CD4-positive, alpha-beta T cell treated with Interleukin-15 for 4 hours (primary cell): ENCODE data around the gene DDI2.
"Not testable (repeated sequence)": the region's sequence is repeated elsewhere in the genome, so short reads cannot be mapped to it uniquely, and the experiment has no call there.

Experiments
- DNase-seq: peaks from one replicate; pipeline ENCODE4 v3.0.0-alpha.2; 2020; ENCODE audit warnings: low spot score

The DDI2 gene

DNA sequence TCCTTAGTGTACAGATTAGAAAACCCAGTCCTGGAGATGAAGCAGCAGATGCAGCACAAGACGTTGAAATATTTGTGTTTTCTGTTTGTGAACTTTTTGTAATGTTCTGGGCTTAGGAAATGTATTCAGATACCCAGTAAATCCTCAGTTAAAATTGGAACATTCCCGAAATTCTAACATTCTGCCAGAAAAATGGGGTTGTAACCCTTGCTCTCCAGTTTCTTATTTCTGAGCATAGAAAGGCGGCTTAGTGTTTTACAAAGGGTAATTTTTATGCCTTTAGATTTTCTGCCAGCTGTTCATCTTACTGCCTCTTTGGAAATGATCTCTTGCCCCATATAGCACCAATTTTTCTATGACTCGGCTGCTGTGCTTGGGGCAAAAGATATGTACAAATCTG lies 20.6 kb downstream of the DDI2 start:
- DNase-seq, result no peak

DNA sequence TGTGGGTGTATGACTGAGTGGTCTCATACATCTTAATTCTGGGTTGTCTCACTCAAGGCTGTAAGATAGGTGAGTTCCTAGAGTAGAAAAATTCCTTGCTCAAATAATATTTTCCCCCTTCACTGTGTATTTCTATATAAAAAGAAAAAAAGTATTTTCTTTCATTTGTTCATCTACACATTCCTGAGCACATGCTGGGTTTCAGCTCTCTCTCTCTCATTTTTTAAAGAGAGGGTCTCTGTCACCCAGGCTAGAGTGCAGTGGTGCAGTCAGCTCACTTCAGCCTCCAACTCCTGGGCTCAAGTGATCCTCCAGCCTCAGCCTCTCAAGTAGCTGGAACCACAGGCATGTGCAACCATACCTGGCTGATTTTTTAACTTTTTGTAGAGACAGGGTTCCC lies 22.0 kb downstream of the DDI2 start:
- no peak for DNase-seq

DNA sequence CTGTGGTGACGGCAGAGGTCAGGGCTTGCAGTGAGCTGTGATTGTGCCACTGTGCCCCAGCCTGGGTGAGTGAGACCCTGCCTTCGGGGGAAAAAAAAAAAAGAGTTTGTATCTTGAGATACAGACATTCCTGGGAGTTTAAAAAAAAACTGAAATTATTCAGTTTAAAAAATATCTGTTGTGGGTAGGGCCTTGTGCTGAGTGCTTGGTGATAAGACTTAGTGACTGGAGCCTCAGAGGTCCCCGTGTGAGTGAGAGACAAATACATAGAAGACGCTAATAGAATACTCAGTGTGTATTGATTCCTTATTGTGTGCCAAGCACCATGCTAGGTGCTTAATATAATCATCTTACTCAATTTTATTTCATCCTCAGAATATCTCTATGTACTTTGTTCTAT lies 22.7 kb downstream of the DDI2 start:
- no peak for DNase-seq

DNA sequence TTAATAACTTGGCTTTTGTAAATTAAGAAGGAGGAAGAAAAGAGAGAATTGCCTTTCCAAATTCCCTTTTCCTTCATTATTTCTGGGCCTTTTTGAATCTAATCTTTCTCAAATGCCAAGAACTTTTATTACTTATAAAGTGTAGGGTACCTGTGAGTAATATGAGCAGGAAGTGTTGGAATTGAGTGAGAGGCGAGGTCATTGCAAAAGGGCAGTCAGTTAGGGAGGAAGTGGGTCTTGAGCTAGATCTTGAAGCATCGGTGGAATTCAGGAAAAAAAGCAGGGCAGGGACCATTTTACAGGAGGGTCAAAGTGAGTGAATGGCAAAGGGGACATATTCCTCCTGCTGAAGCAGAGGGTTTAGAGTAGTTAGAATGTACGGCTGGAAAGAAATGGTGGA lies 23.4 kb downstream of the DDI2 start:
- no peak for DNase-seq

DNA sequence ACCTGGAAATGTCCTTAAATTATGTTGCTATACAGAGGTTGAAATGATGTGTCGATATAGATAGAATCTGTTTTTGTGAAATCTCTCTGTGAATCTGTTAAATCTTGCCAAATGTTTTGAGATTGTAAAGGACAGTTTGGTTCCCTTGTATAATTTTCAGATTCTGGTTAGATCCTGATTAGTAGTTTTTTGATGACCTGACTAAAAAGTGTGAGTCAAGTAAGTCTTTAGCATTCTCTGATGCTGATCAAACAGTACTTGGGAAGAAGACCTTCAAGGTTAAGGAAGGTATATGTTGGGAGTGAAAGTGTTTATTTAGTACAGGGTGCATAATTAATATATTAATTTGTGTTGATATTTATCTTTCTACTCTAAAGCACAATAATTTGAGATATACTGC lies 32.7 kb downstream of the DDI2 start:
- no peak for DNase-seq

DNA sequence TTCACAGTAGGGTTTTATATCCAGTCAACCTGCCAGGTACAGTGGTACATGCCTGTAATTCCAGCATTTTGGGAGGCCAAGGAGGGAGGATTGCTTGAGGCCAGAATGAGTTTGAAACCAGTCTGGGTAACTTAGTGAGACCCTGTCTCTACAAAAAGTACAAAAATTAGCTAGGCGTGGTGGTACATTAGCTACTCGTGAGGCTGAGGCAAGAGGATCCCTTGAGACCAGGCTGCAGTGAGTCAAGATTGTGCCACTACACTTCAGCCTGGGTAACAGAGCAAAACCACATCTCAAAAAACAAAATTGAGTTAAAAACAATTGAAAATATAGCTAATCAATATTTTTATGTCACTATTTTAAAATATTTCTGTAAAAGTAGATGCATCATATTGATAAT lies 33.2 kb downstream of the DDI2 start:
- DNase-seq, result no peak

DNA sequence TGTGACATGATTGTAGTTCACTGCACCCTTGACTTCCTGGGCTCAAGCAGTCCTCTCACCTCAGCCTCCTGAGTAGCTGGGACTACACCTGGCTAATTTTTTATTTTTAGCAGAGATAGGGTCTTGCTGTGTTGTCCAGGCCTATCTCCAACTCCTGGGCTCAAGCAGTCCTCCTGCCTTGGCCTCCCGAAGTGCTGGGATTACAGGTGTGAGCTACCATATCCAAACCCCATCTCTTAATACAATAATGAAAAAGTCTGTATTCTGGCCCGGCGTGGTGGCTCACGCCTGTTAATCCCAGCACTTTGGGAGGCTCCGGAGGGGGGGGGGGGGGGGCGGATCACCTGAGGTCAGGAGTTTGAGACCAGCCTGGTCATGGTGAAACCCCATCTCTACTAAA lies 34.9 kb downstream of the DDI2 start:
- not testable (repeated sequence) for DNase-seq

DNA sequence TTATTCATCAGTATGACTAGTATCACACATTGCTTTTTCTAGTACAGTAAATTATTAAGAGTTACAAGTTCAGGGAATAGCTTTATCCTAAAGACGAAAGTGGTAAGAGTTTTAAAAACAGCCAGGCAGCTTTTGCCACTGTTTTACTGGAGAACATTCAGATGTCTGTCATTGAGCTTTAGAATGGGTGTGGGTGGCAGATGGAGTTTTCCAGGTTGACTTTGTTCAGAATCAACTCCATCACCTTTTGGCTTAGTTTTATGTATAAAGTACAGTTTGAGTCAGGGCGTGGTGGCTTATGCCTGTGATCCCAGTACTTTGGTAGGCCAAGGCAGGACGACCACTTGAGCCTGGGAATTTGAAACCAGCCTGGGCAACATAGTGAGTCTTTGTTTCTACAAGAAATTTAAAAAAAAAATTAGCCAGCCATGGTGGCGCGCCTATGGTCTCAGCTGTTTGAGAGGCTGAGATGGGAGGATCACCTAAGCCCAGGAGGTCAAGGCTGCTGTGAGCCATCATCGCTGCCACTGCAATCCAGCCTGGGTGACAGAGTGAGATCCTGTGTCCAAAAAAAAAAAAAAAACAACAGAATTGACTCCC lies 36.9 kb downstream of the DDI2 start:
- DNase-seq, result no peak

DNA sequence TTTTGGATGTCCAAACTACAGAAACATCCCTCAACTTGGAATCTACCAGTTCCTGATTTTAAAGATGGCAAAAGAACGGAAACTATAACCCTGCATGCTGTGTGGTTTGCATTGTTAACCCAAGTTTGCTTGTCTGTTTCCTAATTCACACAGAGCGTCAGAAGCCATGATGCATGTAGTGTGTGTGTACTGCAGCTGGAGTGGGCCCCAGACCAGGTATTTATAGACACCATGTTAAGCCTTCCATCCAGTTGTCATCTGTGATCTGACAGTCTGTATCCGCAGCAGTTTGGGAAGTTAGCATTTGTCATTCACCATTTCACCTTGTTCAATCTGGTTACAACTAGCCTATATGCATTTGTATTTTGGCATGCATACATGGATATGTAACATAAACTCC lies 39.2 kb downstream of the DDI2 start:
- DNase-seq, result no peak

DNA sequence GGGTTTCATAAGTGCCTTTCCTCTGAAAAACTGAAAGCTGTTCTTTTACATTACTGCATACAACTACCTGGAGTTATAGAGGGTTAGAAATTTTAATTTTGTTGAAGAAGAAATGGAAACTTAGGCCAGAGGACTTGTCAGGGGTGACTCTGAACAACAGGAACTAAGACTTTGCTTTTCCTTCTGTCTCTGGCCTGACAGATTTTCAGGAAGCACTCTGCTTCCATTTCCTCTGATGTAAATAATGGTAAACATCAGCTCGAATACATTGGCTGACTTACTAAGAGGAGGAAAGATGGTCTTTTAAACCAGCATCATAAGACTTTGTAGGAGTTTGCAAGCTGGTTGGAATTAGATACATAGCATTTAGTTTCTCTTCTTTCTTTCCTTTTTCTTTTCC lies 39.8 kb downstream of the DDI2 start:
- DNase-seq, result no peak

DNA sequence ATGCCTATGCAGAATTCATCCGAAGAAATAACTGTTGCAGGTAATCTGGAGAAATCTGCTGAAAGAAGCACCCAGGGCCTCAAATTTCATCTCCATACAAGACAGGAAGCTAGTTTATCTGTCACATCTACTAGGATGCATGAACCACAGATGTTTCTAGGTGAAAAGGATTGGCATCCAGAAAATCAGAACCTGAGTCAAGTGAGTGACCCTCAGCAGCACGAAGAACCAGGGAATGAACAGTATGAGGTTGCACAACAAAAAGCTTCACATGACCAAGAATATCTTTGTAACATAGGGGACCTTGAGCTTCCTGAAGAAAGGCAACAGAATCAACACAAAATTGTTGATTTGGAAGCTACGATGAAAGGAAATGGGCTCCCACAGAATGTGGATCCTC lies 42.9 kb downstream of the DDI2 start:
- no peak for DNase-seq

DNA sequence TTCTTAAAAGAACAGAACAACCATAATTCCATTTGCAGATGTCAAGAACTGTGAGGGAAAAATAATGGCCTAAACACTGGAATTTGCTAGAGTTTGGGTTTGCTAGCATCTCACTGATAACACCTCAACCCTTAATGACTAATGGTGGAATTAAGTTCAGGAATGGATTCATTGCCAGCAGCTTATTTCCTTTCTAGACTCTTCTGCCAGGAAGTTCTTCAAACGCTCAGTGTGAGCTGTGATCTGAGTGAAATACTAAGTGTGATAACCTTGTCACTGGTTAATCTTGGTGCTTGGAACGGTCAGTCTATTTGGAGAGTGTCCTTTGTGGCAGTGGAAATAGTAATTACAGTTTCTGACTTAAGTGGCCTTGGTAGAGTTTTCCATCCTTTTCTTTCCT lies 45.2 kb downstream of the DDI2 start:
- DNase-seq, result no peak

DNA sequence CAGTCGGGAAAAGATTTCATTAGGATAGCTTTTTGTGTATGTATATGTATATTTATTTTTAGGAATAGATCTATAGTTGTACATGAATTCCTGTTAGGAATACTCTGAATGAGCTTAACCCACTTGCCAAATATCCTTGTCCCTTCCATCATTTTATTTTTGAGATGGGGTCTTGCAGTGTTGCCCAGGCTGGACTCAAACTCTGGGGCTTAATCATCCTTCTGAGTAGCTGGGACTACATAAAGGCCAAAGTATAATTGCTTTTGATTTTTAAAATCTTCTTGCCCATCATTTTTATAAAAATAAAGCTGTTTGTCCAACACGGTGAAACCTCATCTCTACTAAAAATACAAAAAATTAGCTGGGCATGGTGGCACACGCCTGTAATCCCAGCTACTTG lies 46.7 kb downstream of the DDI2 start:
- DNase-seq, result no peak

DNA sequence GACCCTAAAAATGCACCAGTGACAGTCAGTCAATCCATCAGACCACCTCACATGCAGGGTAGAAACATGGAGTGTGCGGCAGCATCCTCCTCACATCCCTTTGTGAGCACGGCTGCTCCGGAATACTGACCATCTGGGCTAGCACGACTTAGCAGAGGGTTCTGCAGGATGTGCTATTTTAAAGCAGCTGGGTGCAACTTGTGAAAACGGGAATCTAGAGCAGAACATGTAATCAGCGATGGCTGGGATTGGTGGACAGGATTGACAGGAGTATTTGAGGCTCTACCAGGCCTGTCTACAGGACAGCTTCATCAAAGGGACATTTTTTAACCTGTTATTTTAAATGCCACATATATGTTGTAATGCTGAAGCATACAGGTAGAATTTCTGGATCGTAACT lies 50.1 kb downstream of the DDI2 start:
- DNase-seq, result no peak

DNA sequence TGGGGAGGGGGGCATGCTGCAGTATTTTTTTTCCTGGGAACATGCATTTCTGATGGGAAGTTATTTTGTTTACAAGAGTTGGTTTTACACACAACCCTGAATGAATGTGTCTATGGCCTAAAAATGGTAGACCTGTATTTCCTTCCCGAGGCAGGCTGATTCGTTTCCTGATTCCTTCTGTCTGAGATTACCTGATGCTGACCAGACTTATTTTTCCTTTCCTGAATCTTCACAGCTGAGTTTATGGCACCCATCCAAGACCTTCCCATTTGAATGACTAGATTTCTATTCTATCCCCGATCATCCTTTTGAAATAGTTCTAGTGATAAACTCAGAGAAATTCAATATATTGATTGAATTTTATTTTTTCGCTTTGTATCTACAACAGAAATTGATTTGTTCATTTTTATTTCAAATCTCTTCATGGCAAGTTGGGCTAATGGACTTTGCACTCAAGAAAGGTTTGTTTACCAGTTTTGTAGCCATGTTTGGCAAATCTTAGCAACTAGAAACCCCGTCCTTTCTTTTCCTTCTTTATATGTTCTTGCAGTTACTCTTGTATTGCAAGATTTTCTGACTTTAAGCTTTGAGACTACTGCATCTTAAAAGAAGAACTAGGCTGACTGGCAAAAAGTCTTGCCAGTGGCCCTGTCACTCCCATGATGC lies 51.0 kb downstream of the DDI2 start:
- DNase-seq, result no peak

DNA sequence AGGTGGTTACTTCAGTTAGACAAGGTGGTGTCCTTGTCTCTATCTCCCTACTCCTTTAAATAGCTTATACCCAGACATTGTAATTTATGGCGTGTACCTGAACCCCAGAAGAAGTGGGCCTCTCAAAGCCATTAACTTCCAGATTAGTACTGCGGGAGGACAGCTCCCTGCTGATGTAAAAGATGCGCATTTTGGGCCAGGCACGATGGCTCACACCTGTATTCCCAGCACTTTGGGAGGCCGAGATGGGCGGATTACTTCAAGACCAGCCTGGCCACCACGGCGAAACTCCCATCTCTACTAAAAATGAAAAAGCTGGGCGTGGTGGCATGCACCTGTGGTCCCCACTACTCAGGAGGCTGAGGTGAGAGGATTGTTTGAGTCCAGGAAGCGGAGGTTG lies 51.8 kb downstream of the DDI2 start:
- DNase-seq, result no peak

DNA sequence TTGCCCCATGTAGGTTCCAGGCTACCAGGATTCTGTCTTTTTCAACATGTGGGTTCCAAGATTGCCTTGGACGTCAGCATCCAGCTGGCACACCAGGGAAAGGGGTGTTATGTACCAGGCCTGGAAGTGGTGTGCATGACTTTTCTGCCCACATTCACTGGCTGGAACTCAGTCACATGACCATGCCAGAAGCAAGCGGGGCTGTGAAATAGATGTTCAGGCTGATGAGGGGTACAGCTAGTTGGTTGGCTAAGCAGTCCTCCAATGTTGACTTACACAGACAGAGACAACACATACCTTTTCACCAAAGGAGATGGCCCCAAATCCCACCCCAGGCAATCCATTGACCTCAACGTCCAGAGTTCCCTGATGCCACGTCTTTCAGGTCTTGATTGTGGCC lies 52.6 kb downstream of the DDI2 start:
- no peak for DNase-seq

DNA sequence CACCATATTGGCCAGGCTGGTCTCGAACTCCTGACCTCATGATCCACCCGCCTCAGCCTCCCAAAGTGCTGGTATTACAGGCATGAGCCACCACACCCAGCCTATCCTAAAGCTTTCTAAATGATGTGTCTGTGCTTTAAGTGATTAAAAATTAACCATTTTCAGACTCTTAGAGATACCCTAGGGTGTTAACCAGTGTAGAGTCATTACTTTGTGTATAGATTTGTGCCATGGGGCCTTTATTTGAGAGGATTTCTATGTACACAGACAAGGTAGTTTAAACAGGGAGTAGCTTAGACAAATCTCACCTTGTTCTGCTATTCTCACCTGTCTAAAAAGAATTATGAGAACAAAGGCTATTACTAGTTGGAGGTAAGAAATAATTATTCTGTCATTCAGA lies 54.2 kb downstream of the DDI2 start:
- no peak for DNase-seq

DNA sequence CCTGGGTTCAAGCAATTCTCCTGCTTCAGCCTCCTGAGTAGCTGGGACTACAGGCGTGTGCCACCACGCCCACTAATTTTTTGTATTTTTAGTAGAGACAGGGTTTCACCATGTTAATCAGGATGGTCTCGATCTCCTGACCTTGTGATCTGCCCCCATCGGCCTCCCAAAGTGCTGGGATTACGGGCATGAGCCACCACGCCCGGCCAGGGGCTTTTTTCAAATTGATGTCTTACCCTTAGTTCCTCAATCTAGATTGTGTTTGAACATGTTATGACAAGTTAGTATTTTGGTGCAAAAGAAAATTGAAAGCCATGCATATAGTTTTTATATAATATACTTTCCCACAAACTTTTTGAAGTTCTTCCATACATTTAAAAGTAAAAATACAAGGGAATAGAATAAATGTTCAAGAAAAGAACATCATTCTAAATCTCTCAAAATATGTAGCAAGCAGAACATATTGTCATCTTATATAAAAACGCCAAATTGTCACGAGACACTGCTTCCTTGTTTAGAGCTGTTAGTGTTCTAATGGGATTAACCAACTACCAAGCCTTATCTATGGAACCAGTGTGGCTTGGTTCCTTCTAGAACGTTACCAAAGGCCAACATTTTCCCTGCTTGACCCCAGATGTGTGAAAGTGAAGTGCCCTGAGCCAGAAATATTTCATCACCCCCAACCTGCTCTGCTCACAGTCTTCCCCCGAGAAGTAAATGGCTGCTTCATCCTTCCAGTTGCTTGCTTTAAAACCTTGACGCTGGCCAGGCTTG lies 57.3 kb downstream of the DDI2 start:
- no peak for DNase-seq

DNA sequence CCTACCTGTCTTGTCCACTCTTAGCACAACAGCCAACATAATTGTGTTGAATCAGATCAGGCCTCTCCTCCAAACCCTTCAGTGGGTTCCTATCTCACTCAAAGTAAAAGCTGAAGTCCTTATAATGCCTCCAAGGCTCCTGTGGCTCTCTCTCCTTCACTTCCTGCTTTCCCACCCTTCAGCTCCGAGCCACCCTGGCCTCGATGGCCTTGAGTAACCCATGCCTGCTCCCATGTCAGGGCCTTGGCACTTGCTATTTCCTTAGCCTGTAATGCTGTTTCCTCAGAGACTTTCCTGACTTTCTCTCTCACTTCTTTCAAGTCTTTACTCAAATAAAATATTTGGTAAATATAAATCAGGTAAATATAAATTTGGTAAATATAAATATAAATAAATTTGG lies 58.8 kb downstream of the DDI2 start:
- no peak for DNase-seq

DNA sequence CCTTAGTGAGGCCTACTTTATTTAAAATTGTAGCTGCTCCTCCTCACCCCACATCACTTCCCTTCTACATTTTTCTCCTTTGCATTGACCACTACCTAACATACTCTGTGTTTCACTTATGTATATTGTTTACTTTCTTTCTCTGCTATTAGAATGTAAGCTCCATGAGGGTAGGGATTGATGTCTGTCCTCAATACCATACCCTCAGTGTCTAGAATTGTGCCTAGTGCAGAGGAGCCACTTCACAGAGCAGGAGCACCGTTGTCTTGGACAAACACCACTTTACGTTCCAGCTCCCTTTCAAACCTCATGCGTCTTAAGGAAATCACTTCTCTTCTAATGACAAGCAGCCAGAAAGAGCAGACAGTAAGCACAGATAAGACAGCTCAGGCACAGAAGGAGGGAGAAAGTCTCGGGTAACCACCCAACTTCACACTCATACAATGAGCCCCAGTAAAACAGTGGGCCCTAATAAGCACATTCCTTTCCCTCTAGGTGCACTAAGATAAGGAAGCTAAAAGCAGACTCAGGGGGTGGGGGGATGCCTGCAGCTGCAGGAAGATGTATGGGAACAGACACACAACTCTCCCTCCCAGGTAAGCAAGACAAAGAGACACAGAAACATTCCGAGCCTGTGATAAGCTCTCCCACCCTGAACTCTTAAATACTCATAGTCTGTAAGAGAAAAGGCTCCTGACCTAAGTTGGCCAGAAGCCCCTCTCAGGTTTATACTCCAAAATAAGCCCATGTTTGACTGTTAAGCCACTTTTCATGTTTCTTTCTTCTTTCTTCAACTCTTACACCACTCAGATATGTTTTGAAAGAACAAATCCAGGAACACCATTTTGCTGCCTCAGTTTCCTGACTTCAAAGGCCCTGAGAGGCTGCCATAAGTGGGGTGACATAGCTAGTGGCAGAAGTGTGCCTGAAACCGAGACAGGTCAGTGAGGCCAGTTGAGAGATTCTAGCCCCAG lies 59.7 kb downstream of the DDI2 start:
- DNase-seq, result no peak

DNA sequence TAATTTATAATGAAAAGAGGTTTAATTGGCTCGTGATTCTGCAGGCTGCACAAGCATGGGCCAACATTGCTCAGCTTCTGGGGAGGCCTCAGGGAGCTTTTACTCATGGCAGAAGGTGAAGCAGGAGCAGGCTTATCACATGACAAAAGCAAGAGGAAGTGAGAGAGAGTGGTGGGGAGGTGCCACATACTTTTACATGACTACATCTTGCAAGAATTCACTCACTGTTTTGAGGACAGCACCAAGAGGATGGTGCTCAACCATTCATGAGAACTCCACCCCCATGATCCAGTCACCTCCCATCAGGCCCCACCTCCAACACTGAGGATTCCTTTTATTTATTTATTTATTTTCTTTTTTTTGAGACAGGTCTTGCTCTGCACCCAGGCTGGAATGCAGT lies 61.3 kb downstream of the DDI2 start:
- DNase-seq, result no peak

DNA sequence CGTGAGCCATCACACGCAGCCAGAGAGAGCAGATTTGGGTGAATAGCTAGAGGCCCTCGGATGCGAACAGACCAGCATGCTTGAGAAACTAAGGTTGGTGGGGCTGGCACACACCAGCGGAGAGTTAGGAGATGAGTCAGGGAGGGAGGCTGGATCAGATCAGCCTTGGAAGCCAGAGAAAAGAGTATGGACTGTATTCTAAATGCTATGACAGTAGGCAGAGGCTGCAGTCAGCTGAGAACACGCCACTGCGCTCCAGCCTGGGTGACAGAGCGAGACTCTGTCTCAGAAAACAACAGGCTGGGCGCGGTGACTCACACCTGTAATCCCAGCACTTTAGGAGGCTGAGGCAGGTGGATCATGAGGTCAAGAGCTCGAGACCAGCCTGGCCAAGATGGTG lies 62.9 kb downstream of the DDI2 start:
- DNase-seq, result no peak
